Neural progenitor cell (in vitro differentiated cells): Measurements from ENCODE around the gene MCCD1. TPM values are rescaled to one million over a fixed set of nuclear protein-coding genes. Genes with fewer than 3 reads are reported as not detected.

Experiments used
- DNase-seq: peaks from one replicate; pipeline ENCODE4 v3.0.0-alpha.2; 2016; ENCODE audit warnings: low spot score
- H2AFZ ChIP-seq: fragments of 200-600 bp; sonication (generic); replicated peaks from 2 replicates; pipeline ENCODE4 v1.6.1; 2016; ENCODE audit warnings: antibody characterized with exemption
- H3F3A ChIP-seq: fragments of 200-600 bp; sonication (generic); 2 replicates; pipeline ENCODE4 v1.6.1; 2016; ENCODE audit warnings: antibody characterized with exemption, low read depth
- H3K27ac ChIP-seq: fragments of 200-600 bp; sonication (generic); 2 replicates; pipeline ENCODE4 v1.5.1; 2016; ENCODE audit warnings: mild to moderate bottlenecking
- H3K27me3 ChIP-seq: fragments of 200-600 bp; sonication (generic); 2 replicates; pipeline ENCODE4 v1.6.1; 2016; ENCODE audit warnings: mild to moderate bottlenecking, moderate library complexity
- H3K36me3 ChIP-seq: fragments of 200-600 bp; sonication (generic); 2 replicates; pipeline ENCODE4 v1.5.1; 2016
- H3K4me1 ChIP-seq: fragments of 200-600 bp; sonication (generic); 2 replicates; pipeline ENCODE4 v1.6.1; 2016; ENCODE audit warnings: mixed run types
- H3K4me2 ChIP-seq: fragments of 200-600 bp; sonication (generic); 2 replicates; pipeline ENCODE4 v1.6.1; 2016
- H3K4me3 ChIP-seq: fragments of 200-600 bp; sonication (generic); 2 replicates; pipeline ENCODE4 v1.5.1; 2016
- H3K79me2 ChIP-seq: fragments of 200-600 bp; sonication (generic); 2 replicates; pipeline ENCODE4 v1.6.1; 2016; ENCODE audit warnings: low read depth
- H3K9ac ChIP-seq: fragments of 200-600 bp; sonication (generic); 2 replicates; pipeline ENCODE4 v1.6.1; 2016
- H3K9me3 ChIP-seq: fragments of 200-600 bp; sonication (generic); 2 replicates; pipeline ENCODE4 v1.5.1; 2016; ENCODE audit warnings: low read depth
- H4K20me1 ChIP-seq: fragments of 200-600 bp; sonication (generic); 2 replicates; pipeline ENCODE4 v1.6.1; 2016; ENCODE audit warnings: low read depth
- H3K27ac Mint-ChIP-seq: 3 replicates; pipeline ENCODE4 v1.8.0; 2021; ENCODE audit warnings: mixed read lengths
- H3K27me3 Mint-ChIP-seq: 2 replicates; pipeline ENCODE4 v1.8.0; 2022; ENCODE audit warnings: low read depth, mild to moderate bottlenecking, inconsistent platforms, moderate library complexity, mixed read lengths; ENCODE audit not compliant: insufficient read depth
- H3K36me3 Mint-ChIP-seq: 3 replicates; pipeline ENCODE4 v1.8.0; 2021; ENCODE audit warnings: mixed read lengths
- H3K4me1 Mint-ChIP-seq: 3 replicates; pipeline ENCODE4 v1.8.0; 2021; ENCODE audit warnings: mixed read lengths
- H3K4me3 Mint-ChIP-seq: 3 replicates; pipeline ENCODE4 v1.8.0; 2021; ENCODE audit warnings: mild to moderate bottlenecking, moderate library complexity, mixed read lengths
- H3K9me3 Mint-ChIP-seq: 3 replicates; pipeline ENCODE4 v1.8.0; 2020; ENCODE audit warnings: mixed read lengths
- EZH2 ChIP-seq: fragments of 200-600 bp; sonication (generic); IDR thresholded peaks from 2 replicates; pipeline ENCODE4 v1.6.1; 2017; ENCODE audit warnings: antibody characterized with exemption, mild to moderate bottlenecking, moderate library complexity
- EZH2phosphoT487 ChIP-seq: fragments of 200-600 bp; sonication (generic); IDR thresholded peaks from 2 replicates; pipeline ENCODE4 v1.6.1; 2017; ENCODE audit warnings: antibody characterized with exemption
- total RNA-seq: library from RNA; depleted of rRNA; stranded (reverse); fragments of >200 nt; gene quantifications from 2 replicates; pipeline ENCODE4 v1.2.3, GENCODE V29; 2015; ENCODE audit warnings: low replicate concordance
- TF ChIP-seq, protein P1 (sequence below): fragments of 200-600 bp; sonication (generic); IDR thresholded peaks from 2 replicates; pipeline ENCODE4 v1.5.1; 2017; ENCODE audit warnings: antibody characterized with exemption, mild to moderate bottlenecking

Gene MCCD1
- total RNA-seq, 1 donor from 2014 or later = not detected

DNA sequence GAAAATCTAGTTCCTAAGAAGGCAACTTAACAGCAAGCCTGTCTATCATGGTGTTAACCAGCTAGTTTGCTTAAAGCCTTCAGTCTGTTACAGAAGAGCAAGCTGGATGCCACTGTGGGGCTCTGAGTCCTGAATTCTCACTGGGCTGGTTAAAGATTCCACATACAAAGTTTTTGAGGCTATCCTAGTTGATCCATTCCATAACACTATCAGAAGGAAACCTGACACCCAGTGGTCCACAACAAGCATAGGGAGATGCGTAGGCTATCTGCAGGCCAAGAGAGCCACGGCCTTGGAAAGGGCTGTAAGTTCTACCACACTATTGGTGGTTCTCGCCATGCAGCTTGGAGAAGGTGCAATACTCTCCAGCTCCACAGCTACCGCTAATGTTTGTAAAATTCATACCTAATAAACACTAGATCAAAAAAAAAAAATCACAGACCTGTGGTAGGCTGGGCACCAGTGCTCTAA, 420 bp upstream of the MCCD1 start:
- Mint-ChIP-seq H3K9me3 (no peaks in the 10 kb centered on the region), H3K27ac (peak overlapping the region; percentile 53), H3K4me3 (peak overlapping the region; percentile 39), H3K4me1 (peaks cover 6% of the 10 kb centered on the region), H3K36me3 (peaks cover 28% of the 10 kb centered on the region), H3K27me3 (peaks cover 5% of the 10 kb centered on the region)
- TF ChIP-seq EZH2phosphoT487 = no peak
- TF ChIP-seq EZH2 = no peak
- TF ChIP-seq, protein P1, sequence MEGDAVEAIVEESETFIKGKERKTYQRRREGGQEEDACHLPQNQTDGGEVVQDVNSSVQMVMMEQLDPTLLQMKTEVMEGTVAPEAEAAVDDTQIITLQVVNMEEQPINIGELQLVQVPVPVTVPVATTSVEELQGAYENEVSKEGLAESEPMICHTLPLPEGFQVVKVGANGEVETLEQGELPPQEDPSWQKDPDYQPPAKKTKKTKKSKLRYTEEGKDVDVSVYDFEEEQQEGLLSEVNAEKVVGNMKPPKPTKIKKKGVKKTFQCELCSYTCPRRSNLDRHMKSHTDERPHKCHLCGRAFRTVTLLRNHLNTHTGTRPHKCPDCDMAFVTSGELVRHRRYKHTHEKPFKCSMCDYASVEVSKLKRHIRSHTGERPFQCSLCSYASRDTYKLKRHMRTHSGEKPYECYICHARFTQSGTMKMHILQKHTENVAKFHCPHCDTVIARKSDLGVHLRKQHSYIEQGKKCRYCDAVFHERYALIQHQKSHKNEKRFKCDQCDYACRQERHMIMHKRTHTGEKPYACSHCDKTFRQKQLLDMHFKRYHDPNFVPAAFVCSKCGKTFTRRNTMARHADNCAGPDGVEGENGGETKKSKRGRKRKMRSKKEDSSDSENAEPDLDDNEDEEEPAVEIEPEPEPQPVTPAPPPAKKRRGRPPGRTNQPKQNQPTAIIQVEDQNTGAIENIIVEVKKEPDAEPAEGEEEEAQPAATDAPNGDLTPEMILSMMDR = no peak
- no peak overlapping the region for H3K9ac ChIP-seq
- peak overlapping the region; percentile 53 for H3K27ac ChIP-seq
- H3K36me3 ChIP-seq = peaks cover 8% of the 10 kb centered on the region
- peaks cover 51% of the 10 kb centered on the region for H3F3A ChIP-seq
- H3K4me3 ChIP-seq = no peak overlapping the region
- H3K9me3 ChIP-seq = no peaks in the 10 kb centered on the region
- H4K20me1 ChIP-seq = peaks cover 51% of the 10 kb centered on the region
- no peaks in the 10 kb centered on the region for H3K27me3 ChIP-seq
- DNase-seq = no peak
- H3K4me2 ChIP-seq = no peak overlapping the region
- H2AFZ ChIP-seq = no peak overlapping the region
- H3K4me1 ChIP-seq = no peaks in the 10 kb centered on the region
- peaks cover 11% of the 10 kb centered on the region for H3K79me2 ChIP-seq

DNA sequence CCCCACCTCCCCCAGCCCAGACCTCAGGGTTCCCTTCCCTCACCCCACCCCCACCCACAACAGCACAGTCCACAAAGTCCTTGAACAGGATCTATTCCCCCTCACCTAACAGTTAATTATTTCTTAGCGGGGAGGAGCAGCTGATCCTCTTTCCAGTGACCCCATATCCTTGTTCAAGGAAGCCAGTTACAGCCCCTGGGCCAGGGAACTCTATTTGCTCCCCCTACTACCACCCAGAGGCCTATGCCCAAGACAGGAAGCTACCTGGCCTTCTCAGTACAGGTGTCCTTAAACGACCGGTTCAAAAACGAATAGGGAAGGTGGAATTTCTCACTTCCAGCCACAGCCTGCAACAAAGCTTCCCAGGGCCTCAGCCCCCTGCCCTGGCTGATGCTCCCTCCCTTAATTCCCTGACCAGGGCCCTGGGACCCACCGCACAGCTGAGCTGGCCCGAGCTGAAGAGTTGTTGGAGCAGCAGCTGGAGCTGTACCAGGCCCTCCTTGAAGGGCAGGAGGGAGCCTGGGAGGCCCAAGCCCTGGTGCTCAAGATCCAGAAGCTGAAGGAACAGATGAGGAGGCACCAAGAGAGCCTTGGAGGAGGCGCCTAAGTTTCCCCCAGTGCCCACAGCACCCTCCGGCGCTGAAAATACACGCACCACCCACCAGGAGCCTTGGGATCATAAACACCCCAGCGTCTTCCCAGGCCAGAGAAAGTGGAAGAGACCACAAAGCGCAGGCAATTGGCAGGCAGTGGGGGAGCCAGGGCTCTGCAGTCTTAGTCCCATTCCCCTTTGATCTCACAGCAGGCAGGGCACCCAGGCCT, 778 bp downstream of the MCCD1 start:
- H3K36me3 ChIP-seq = peaks cover 10% of the 10 kb centered on the region
- Mint-ChIP-seq H3K9me3 (no peaks in the 10 kb centered on the region), H3K36me3 (peaks cover 36% of the 10 kb centered on the region), H3K4me1 (peaks cover 6% of the 10 kb centered on the region), H3K27ac (no peak overlapping the region), H3K4me3 (no peak overlapping the region), H3K27me3 (peaks cover 6% of the 10 kb centered on the region)
- DNase-seq = no peak
- peaks cover 63% of the 10 kb centered on the region for H4K20me1 ChIP-seq
- H3K79me2 ChIP-seq = peaks cover 23% of the 10 kb centered on the region
- peak overlapping the region; percentile 74 for H3K27ac ChIP-seq
- H3K4me2 ChIP-seq = no peak overlapping the region
- H3K4me1 ChIP-seq = no peaks in the 10 kb centered on the region
- H2AFZ ChIP-seq = no peak overlapping the region
- peaks cover 63% of the 10 kb centered on the region for H3F3A ChIP-seq
- no peak overlapping the region for H3K4me3 ChIP-seq
- H3K9me3 ChIP-seq = no peaks in the 10 kb centered on the region
- TF ChIP-seq EZH2phosphoT487 = no peak
- TF ChIP-seq EZH2 = no peak
- TF ChIP-seq, protein P1 = no peak
- no peak overlapping the region for H3K9ac ChIP-seq
- H3K27me3 ChIP-seq = no peaks in the 10 kb centered on the region

DNA sequence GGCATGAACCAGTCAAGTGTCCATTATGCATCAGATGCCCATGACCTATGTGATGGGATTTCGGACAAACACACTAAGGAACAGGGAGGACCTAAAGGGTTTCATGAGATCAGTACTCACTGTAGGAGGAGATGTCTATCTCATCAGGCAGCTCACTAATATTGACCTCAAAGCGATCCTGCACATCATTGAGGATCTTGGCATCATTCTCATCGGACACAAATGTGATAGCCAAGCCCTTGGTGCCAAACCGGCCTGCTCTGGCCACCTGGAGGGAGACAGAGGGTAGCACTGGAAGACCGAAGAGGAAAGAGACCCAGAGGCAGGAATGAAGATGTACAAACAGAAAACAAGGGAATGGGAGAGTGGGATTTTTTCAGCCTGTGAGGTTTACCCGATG, 1.9 kb downstream of the MCCD1 start:
- peaks cover 6% of the 10 kb centered on the region for H3K4me1 Mint-ChIP-seq
- no peaks in the 10 kb centered on the region for H3K9me3 Mint-ChIP-seq
- H2AFZ ChIP-seq = no peak overlapping the region
- TF ChIP-seq, protein P1 = no peak
- TF ChIP-seq EZH2 = no peak
- TF ChIP-seq EZH2phosphoT487 = no peak
- H4K20me1 ChIP-seq = peaks cover 74% of the 10 kb centered on the region
- H3K9me3 ChIP-seq = no peaks in the 10 kb centered on the region
- peaks cover 20% of the 10 kb centered on the region for H3K36me3 ChIP-seq
- H3K27ac Mint-ChIP-seq = no peak overlapping the region
- no peak overlapping the region for H3K4me3 Mint-ChIP-seq
- peaks cover 45% of the 10 kb centered on the region for H3K36me3 Mint-ChIP-seq
- H3K9ac ChIP-seq = no peak overlapping the region
- H3K4me2 ChIP-seq = no peak overlapping the region
- no peaks in the 10 kb centered on the region for H3K27me3 ChIP-seq
- H3K27me3 Mint-ChIP-seq = peaks cover 6% of the 10 kb centered on the region
- H3F3A ChIP-seq = peaks cover 74% of the 10 kb centered on the region
- no peak overlapping the region for H3K4me3 ChIP-seq
- DNase-seq = no peak
- no peaks in the 10 kb centered on the region for H3K4me1 ChIP-seq
- H3K79me2 ChIP-seq = peaks cover 34% of the 10 kb centered on the region
- H3K27ac ChIP-seq = no peak overlapping the region
